IMR-90 (cell line): ENCODE measurements around the gene C10orf105. TPM values are rescaled to one million over a fixed set of nuclear protein-coding genes. Genes with fewer than 3 reads are reported as not detected.

Experiments used
- ATAC-seq: fragments of 200-7000 bp; cut with Tn5 transposase; 2 replicates; pipeline ENCODE4 v1.9.1; 2020; ENCODE audit warnings: low read depth, mild to moderate bottlenecking, moderate library complexity
- BruUV-seq: library from RNA; stranded (reverse); fragments of 400-500 nt; replicated peaks from 2 replicates; lab custom pipeline; 2021; lab: Mats Ljungman, UMichigan
- CTCF ChIA-PET: fragments of 300-600 bp; formaldehyde crosslinking; extraction: SDS; loops from one replicate; lab custom pipeline; 2021; ENCODE audit warnings: antibody characterized with exemption; lab: Yijun Ruan, JAX
- POLR2A ChIA-PET: fragments of 300-600 bp; sonication (Branson Sonifier 250); formaldehyde crosslinking; loops from one replicate; lab custom pipeline; 2022; ENCODE audit warnings: antibody characterized with exemption; ENCODE audit not compliant: unreplicated experiment; lab: Charles Lee
- DNase-seq: peaks from one replicate; pipeline ENCODE4 v3.0.0; 2013
- H2AFZ ChIP-seq: replicated peaks from 2 replicates; pipeline ENCODE3; 2013; ENCODE audit warnings: low read length, mild to moderate bottlenecking; ENCODE audit not compliant: poor library complexity
- H2AK5ac ChIP-seq: 2 replicates; pipeline ENCODE4 v1.6.1; 2013; ENCODE audit warnings: low read depth, low read length, inconsistent platforms
- H2AK9ac ChIP-seq: replicated peaks from 2 replicates; pipeline ENCODE3; 2013; ENCODE audit warnings: mild to moderate bottlenecking, low read depth, low read length, moderate library complexity; ENCODE audit not compliant: poor library complexity
- H2BK120ac ChIP-seq: 2 replicates; pipeline ENCODE4 v1.6.1; 2013; ENCODE audit warnings: low read depth, low read length, inconsistent platforms
- H2BK15ac ChIP-seq: 3 replicates; pipeline ENCODE4 v1.6.1; 2013; ENCODE audit warnings: low read depth, low read length, inconsistent platforms
- H2BK20ac ChIP-seq: 2 replicates; pipeline ENCODE4 v1.6.1; 2013; ENCODE audit warnings: low read depth, mild to moderate bottlenecking, inconsistent platforms, low read length, moderate library complexity
- H2BK5ac ChIP-seq: 2 replicates; pipeline ENCODE4 v1.6.1; 2013; ENCODE audit warnings: mild to moderate bottlenecking, low read depth, low read length, inconsistent platforms; ENCODE audit not compliant: poor library complexity, severe bottlenecking
- H3K14ac ChIP-seq: replicated peaks from 2 replicates; pipeline ENCODE4 v1.6.1; 2013; ENCODE audit warnings: low read depth, low read length, inconsistent platforms
- H3K18ac ChIP-seq: 2 replicates; pipeline ENCODE4 v1.6.1; 2013; ENCODE audit warnings: low read depth, low read length, control low read depth
- H3K23ac ChIP-seq: 2 replicates; pipeline ENCODE4 v1.6.1; 2013; ENCODE audit warnings: low read depth, low read length, inconsistent platforms
- H3K27ac ChIP-seq: 2 replicates; pipeline ENCODE4 v1.5.1; 2013; ENCODE audit warnings: mild to moderate bottlenecking, control low read depth, low read length; ENCODE audit not compliant: insufficient read depth
- H3K27me3 ChIP-seq: 2 replicates; pipeline ENCODE4 v1.6.1; 2013; ENCODE audit warnings: low read length; ENCODE audit not compliant: control insufficient read depth, insufficient read depth
- H3K36me3 ChIP-seq: 2 replicates; pipeline ENCODE4 v1.6.1; 2013; ENCODE audit warnings: low read length, mixed read lengths; ENCODE audit not compliant: control insufficient read depth, insufficient read depth
- H3K4ac ChIP-seq: 2 replicates; pipeline ENCODE4 v1.6.1; 2013; ENCODE audit warnings: low read depth, low read length, inconsistent platforms
- H3K4me1 ChIP-seq: 2 replicates; pipeline ENCODE4 v1.6.1; 2013; ENCODE audit warnings: low read length, mixed read lengths; ENCODE audit not compliant: control insufficient read depth, insufficient read depth
- H3K4me2 ChIP-seq: 2 replicates; pipeline ENCODE4 v1.6.1; 2013; ENCODE audit warnings: low read depth, mild to moderate bottlenecking, control low read depth, low read length, moderate library complexity
- H3K4me3 ChIP-seq: 2 replicates; pipeline ENCODE4 v1.5.1; 2013; ENCODE audit warnings: low read depth, mild to moderate bottlenecking, control low read depth, low read length, moderate library complexity; ENCODE audit not compliant: insufficient read depth
- H3K56ac ChIP-seq: 2 replicates; pipeline ENCODE4 v1.6.1; 2013; ENCODE audit warnings: low read length, inconsistent platforms; ENCODE audit not compliant: insufficient read depth; ENCODE audit errors: extremely low read depth
- H3K79me1 ChIP-seq, 2 experiments: 2 replicates each; pipeline ENCODE4 v1.6.1; 2013; ENCODE audit warnings: low read length in 2 of 2, inconsistent platforms in 1 of 2, low read depth in 1 of 2
- H3K9ac ChIP-seq: 2 replicates; pipeline ENCODE4 v1.6.1; 2013; ENCODE audit warnings: low read depth, low read length, control low read depth
- H3K9me1 ChIP-seq: 2 replicates; pipeline ENCODE4 v1.6.1; 2013; ENCODE audit warnings: low read length, inconsistent platforms; ENCODE audit not compliant: insufficient read depth
- H3K9me3 ChIP-seq: 2 replicates; pipeline ENCODE4 v1.6.1; 2013; ENCODE audit warnings: low read length; ENCODE audit not compliant: control insufficient read depth, insufficient read depth
- H4K20me1 ChIP-seq: 2 replicates; pipeline ENCODE4 v1.6.1; 2013; ENCODE audit warnings: low read length, inconsistent platforms; ENCODE audit not compliant: insufficient read depth
- H4K5ac ChIP-seq: 2 replicates; pipeline ENCODE4 v1.6.1; 2013; ENCODE audit warnings: mild to moderate bottlenecking, low read depth, low read length, control low read depth
- H4K8ac ChIP-seq, 2 experiments: 2 replicates each; pipeline ENCODE4 v1.6.1; 2013; ENCODE audit warnings: low read depth in 2 of 2, low read length in 2 of 2, control low read depth in 1 of 2, inconsistent platforms in 1 of 2
- H4K91ac ChIP-seq: 2 replicates; pipeline ENCODE4 v1.6.1; 2013; ENCODE audit warnings: low read depth, low read length, inconsistent platforms; ENCODE audit not compliant: insufficient read depth
- BHLHE40 ChIP-seq: fragments of 150-350 bp; IDR thresholded peaks from 2 replicates; pipeline ENCODE4 v1.6.1; 2016; ENCODE audit warnings: mild to moderate bottlenecking, low read depth, low read length
- MXI1 ChIP-seq: IDR thresholded peaks from 2 replicates; pipeline ENCODE4 v1.6.1; 2012; ENCODE audit warnings: low read depth, mild to moderate bottlenecking, low read length, moderate library complexity, borderline replicate concordance
- POLR2A ChIP-seq: IDR thresholded peaks from 2 replicates; pipeline ENCODE4 v1.6.1; 2012; ENCODE audit warnings: mild to moderate bottlenecking, low read depth, low read length
- RFX5 ChIP-seq: IDR thresholded peaks from 2 replicates; pipeline ENCODE4 v1.8.0; 2012; ENCODE audit warnings: low read depth, mild to moderate bottlenecking, low read length, moderate library complexity
- SMC3 ChIP-seq: fragments of 150-350 bp; IDR thresholded peaks from 2 replicates; pipeline ENCODE4 v1.6.1; 2016; ENCODE audit warnings: low read depth, mild to moderate bottlenecking, antibody characterized with exemption, low read length, moderate library complexity
- WGBS, 2 experiments: methylation state at CpG; one replicate each; pipeline versions ENCODE4 v1.1.5 to v1.1.7; 2013; ENCODE audit warnings: missing lambda C conversion rate in 2 of 2; ENCODE audit not compliant: insufficient read length in 1 of 2; ENCODE audit errors: extremely low coverage in 2 of 2; 5-methylcytosine and 5-hydroxymethylcytosine counted together
- dilution Hi-C: fragments of 300-500 bp; cut with HindIII; formaldehyde crosslinking; loops from one replicate; pipeline ENCODE4 v1.14.3; 2018; ENCODE audit warnings: low sequenced_read_pairs; ENCODE audit not compliant: unreplicated experiment
- in situ Hi-C: fragments of 300-500 bp; cut with MboI; formaldehyde crosslinking; loops from 3 replicates; pipeline ENCODE4 v1.14.3; 2019; ENCODE audit warnings: low sequenced_read_pairs, inconsistent platforms, mixed read lengths
- intact Hi-C: fragments of 100-400 bp; cut with micrococcal nuclease; formaldehyde crosslinking; loops from 2 replicates; pipeline ENCODE4 v1.10.0; 2022
- polyA plus RNA-seq, 3 experiments: library from polyadenylated mRNA; depleted of rRNA; stranded (reverse); fragments of >200 nt; gene quantifications; 2 replicates each; pipeline ENCODE4 v1.2.3, GENCODE V29; 2012; ENCODE audit warnings: low replicate concordance in 1 of 3
- total RNA-seq: library from RNA; depleted of rRNA; stranded (reverse); fragments of >200 nt; gene quantifications from 2 replicates; pipeline ENCODE4 v1.2.3, GENCODE V29; 2012

Gene C10orf105
- total and polyA plus RNA-seq, 2 of the 4 experiments (the other 2 are of a cell fraction): under 0.01 TPM; not detected in 1

DNA sequence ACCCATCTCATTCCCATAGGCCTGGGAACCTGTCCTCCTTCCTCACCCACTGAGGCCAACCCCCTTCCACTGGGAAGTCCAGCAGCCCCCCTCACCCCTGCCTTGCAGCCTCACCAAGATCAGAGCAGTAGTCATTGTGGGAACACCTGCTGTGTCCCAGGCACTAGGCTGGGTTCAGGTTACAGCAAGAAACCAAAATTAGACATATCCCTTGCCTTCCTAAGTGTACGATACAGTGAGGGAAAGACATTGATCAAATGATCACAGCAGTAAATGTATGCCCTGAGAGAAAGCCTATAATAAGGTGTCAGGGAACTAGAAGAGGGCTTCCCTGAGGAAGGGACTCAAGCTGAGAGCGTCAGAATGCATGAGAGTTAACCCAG is 17.0 kb upstream of the C10orf105 start:
- Histone ChIP-seq H3K9me3 (no peaks in the 10 kb centered on the region), H2BK15ac (no peak overlapping the region), H4K91ac (no peak overlapping the region), H3K23ac (no peak overlapping the region), H3K4me1 (peaks cover 2% of the 10 kb centered on the region; the same call in 1 of the 2 replicates), H3K4me3 (no peak overlapping the region), H3K14ac (no peak overlapping the region), H4K20me1 (no peaks in the 10 kb centered on the region; the same call in 1 of the 2 replicates), H3K9me1 (no peaks in the 10 kb centered on the region), H2AFZ (no peak overlapping the region), H3K27me3 (peaks cover 29% of the 10 kb centered on the region), H4K5ac (no peak overlapping the region), H2BK20ac (no peak overlapping the region), H2BK120ac (no peak overlapping the region), H3K4me2 (no peak overlapping the region), H3K18ac (no peak overlapping the region), H3K4ac (no peak overlapping the region), H2AK9ac (no peak overlapping the region), H2AK5ac (no peak overlapping the region), H3K79me1 (no peaks in the 10 kb centered on the region), H3K56ac (no peak overlapping the region), H3K27ac (no peak overlapping the region), H3K9ac (no peak overlapping the region), H3K36me3 (no peaks in the 10 kb centered on the region), H4K8ac (no peak overlapping the region), H2BK5ac (no peak overlapping the region)
- DNase-seq (no peak), ATAC-seq (no peak)
- 86% methylated on average over 1 of the region's 2 CpGs; no CpG with 5 or more reads in 1 of the 2 experiments for WGBS, 2 experiments
- TF ChIP-seq RFX5: no peak
- no peak for TF ChIP-seq SMC3
- TF ChIP-seq BHLHE40: no peak
- TF ChIP-seq POLR2A: no peak
- no peak for TF ChIP-seq MXI1
- BruUV-seq: no TSS peak
- intact Hi-C loops: no loop called here
- dilution Hi-C loops: no loop called here
- ChIA-PET CTCF (no interaction called here), POLR2A (no interaction called here)
- in situ Hi-C loops: no loop called here
